ENCODE measurements around the gene IP6K3.

Gene IP6K3

GRCh38 chr6:33778444-33779121 is 31.9 kb upstream of the IP6K3 start:
- H2AFZ ChIP-seq (ENCODE audit: low read length), result no peak overlapping the region
- H3K9ac ChIP-seq (ENCODE audit: low read length), result no peak overlapping the region
- no peak overlapping the region for H3K27ac ChIP-seq (ENCODE audit: low read length)

GRCh38 chr6:33777398-33778388 is 31.0 kb upstream of the IP6K3 start:
- no peak overlapping the region for H2AFZ ChIP-seq (ENCODE audit: low read length)
- H3K9ac ChIP-seq (ENCODE audit: low read length), result no peak overlapping the region
- H3K9me3 ChIP-seq (replicated peaks; ENCODE audit: insufficient read depth, low read length), result no peaks in the 10 kb centered on the region
- no peaks in the 10 kb centered on the region for H3K4me1 ChIP-seq (ENCODE audit: low read length)
- no peak overlapping the region for H3K4me2 ChIP-seq (ENCODE audit: low read depth, low read length)
- no peaks in the 10 kb centered on the region for H4K20me1 ChIP-seq (ENCODE audit: insufficient read depth, low read length)
- no peaks in the 10 kb centered on the region for H3F3A ChIP-seq (ENCODE audit: insufficient read depth, low read length)
- no peaks in the 10 kb centered on the region for H3K79me2 ChIP-seq (ENCODE audit: low read length)
- no peak overlapping the region for H3K4me3 ChIP-seq (ENCODE audit: low read length)
- DNase-seq, result no peak
- H3K9me2 ChIP-seq (replicated peaks; ENCODE audit: insufficient read depth, low read length), result no peaks in the 10 kb centered on the region
- H3K27me3 ChIP-seq (replicated peaks; ENCODE audit: insufficient read depth, low read length), result no peaks in the 10 kb centered on the region
- no peak overlapping the region for H3K27ac ChIP-seq (ENCODE audit: low read length)
- H3K36me3 ChIP-seq (replicated peaks; ENCODE audit: insufficient read depth, low read length), result no peaks in the 10 kb centered on the region
- no peak for TF ChIP-seq CTCF (IDR thresholded peaks at IDR 0.05; ENCODE audit: low read length)
- TF ChIP-seq EZH2phosphoT487 (IDR thresholded peaks at IDR 0.05; ENCODE audit: low read length), result no peak
- no peak for TF ChIP-seq EZH2 (optimal IDR thresholded peaks at IDR 0.05; ENCODE audit: low read depth, low read length)

More at GRCh38 chr6:33778444-33779121, 31.9 kb upstream of the IP6K3 start:
- DNase-seq, result no peak
- no peak overlapping the region for H3K4me2 ChIP-seq (ENCODE audit: low read depth, low read length)
- no peaks in the 10 kb centered on the region for H4K20me1 ChIP-seq (ENCODE audit: insufficient read depth, low read length)
- H3K4me1 ChIP-seq (ENCODE audit: low read length), result no peaks in the 10 kb centered on the region
- no peaks in the 10 kb centered on the region for H3K79me2 ChIP-seq (ENCODE audit: low read length)
- no peak overlapping the region for H3K4me3 ChIP-seq (ENCODE audit: low read length)
- no peaks in the 10 kb centered on the region for H3K9me3 ChIP-seq (replicated peaks; ENCODE audit: insufficient read depth, low read length)
- no peaks in the 10 kb centered on the region for H3F3A ChIP-seq (ENCODE audit: insufficient read depth, low read length)
- no peaks in the 10 kb centered on the region for H3K9me2 ChIP-seq (replicated peaks; ENCODE audit: insufficient read depth, low read length)
- no peaks in the 10 kb centered on the region for H3K36me3 ChIP-seq (replicated peaks; ENCODE audit: insufficient read depth, low read length)
- no peak for TF ChIP-seq CTCF (IDR thresholded peaks at IDR 0.05; ENCODE audit: low read length)
- TF ChIP-seq EZH2 (optimal IDR thresholded peaks at IDR 0.05; ENCODE audit: low read depth, low read length), result no peak
- no peak for TF ChIP-seq EZH2phosphoT487 (IDR thresholded peaks at IDR 0.05; ENCODE audit: low read length)
- H3K27me3 ChIP-seq (replicated peaks; ENCODE audit: insufficient read depth, low read length), result no peaks in the 10 kb centered on the region

GRCh38 chr6:33776764-33777163 is 30.1 kb upstream of the IP6K3 start:
- Histone ChIP-seq H3K36me3 (replicated peaks; ENCODE audit: insufficient read depth, low read length) (no peaks in the 10 kb centered on the region), H3K4me3 (ENCODE audit: low read length) (no peak overlapping the region), H3K4me1 (ENCODE audit: low read length) (no peaks in the 10 kb centered on the region), H3F3A (ENCODE audit: insufficient read depth, low read length) (no peaks in the 10 kb centered on the region), H3K9ac (ENCODE audit: low read length) (no peak overlapping the region), H3K27me3 (replicated peaks; ENCODE audit: insufficient read depth, low read length) (no peaks in the 10 kb centered on the region), H3K27ac (ENCODE audit: low read length) (no peak overlapping the region), H4K20me1 (ENCODE audit: insufficient read depth, low read length) (no peaks in the 10 kb centered on the region), H3K79me2 (ENCODE audit: low read length) (no peaks in the 10 kb centered on the region), H3K4me2 (ENCODE audit: low read depth, low read length) (no peak overlapping the region), H2AFZ (ENCODE audit: low read length) (no peak overlapping the region), H3K9me2 (replicated peaks; ENCODE audit: insufficient read depth, low read length) (no peaks in the 10 kb centered on the region), H3K9me3 (replicated peaks; ENCODE audit: insufficient read depth, low read length) (no peaks in the 10 kb centered on the region)
- TF ChIP-seq EZH2phosphoT487 (IDR thresholded peaks at IDR 0.05; ENCODE audit: low read length) (no peak), CTCF (IDR thresholded peaks at IDR 0.05; ENCODE audit: low read length) (no peak), EZH2 (optimal IDR thresholded peaks at IDR 0.05; ENCODE audit: low read depth, low read length) (no peak)
- DNase-seq, result no peak
